ENCODE measurements around the gene ADAMTS5. TPM values are rescaled to one million over a fixed set of nuclear protein-coding genes. Genes with fewer than 3 reads are reported as not detected.

The ADAMTS5 gene
- total RNA-seq, 1 donor from 2014 or later = 14.1 TPM

- H3K27ac Mint-ChIP-seq (ENCODE audit: unreplicated experiment) = no peak overlapping the region
- H3K4me3 Mint-ChIP-seq (ENCODE audit: unreplicated experiment) = no peak overlapping the region
- Histone ChIP-seq H3K9ac (ENCODE audit: low read length) (no peak overlapping the region), H3K27me3 (ENCODE audit: insufficient read depth, low read length) (no peaks in the 10 kb centered on the region), H3K4me3 (ENCODE audit: insufficient read depth, low read depth, low read length) (no peak overlapping the region), H3K9me3 (ENCODE audit: insufficient read depth, low read depth, low read length) (no peaks in the 10 kb centered on the region), H3K4me1 (ENCODE audit: insufficient read depth, low read length) (no peaks in the 10 kb centered on the region), H3K4me2 (ENCODE audit: low read length) (no peak overlapping the region), H2AFZ (ENCODE audit: low read depth, low read length) (no peak overlapping the region), H3K79me2 (ENCODE audit: insufficient read depth, low read length) (no peaks in the 10 kb centered on the region), H3K36me3 (ENCODE audit: insufficient read depth, low read length) (no peaks in the 10 kb centered on the region), H4K20me1 (ENCODE audit: insufficient read depth, low read length) (no peaks in the 10 kb centered on the region), H3K27ac (ENCODE audit: low read depth, low read length) (no peak overlapping the region)
- TF ChIP-seq EZH2 (IDR thresholded peaks at IDR 0.05; ENCODE audit: insufficient read depth, low read length) = no peak
- TF ChIP-seq, protein P1, sequence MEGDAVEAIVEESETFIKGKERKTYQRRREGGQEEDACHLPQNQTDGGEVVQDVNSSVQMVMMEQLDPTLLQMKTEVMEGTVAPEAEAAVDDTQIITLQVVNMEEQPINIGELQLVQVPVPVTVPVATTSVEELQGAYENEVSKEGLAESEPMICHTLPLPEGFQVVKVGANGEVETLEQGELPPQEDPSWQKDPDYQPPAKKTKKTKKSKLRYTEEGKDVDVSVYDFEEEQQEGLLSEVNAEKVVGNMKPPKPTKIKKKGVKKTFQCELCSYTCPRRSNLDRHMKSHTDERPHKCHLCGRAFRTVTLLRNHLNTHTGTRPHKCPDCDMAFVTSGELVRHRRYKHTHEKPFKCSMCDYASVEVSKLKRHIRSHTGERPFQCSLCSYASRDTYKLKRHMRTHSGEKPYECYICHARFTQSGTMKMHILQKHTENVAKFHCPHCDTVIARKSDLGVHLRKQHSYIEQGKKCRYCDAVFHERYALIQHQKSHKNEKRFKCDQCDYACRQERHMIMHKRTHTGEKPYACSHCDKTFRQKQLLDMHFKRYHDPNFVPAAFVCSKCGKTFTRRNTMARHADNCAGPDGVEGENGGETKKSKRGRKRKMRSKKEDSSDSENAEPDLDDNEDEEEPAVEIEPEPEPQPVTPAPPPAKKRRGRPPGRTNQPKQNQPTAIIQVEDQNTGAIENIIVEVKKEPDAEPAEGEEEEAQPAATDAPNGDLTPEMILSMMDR (IDR thresholded peaks at IDR 0.05; ENCODE audit: insufficient read depth, low read depth, low read length) = no peak
- peaks cover 6% of the 10 kb centered on the region for H3K4me1 Mint-ChIP-seq (ENCODE audit: low read depth, unreplicated experiment)
- DNase-seq (ENCODE audit: low read depth) (no peak), FAIRE-seq (no peak)
- no peaks in the 10 kb centered on the region for H3K27me3 Mint-ChIP-seq (ENCODE audit: low read depth, unreplicated experiment)
- no peaks in the 10 kb centered on the region for H3K36me3 Mint-ChIP-seq (ENCODE audit: low read depth, unreplicated experiment)
- no peaks in the 10 kb centered on the region for H3K9me3 Mint-ChIP-seq (ENCODE audit: unreplicated experiment)
Measured at GRCh38 chr21:26884436-26884835, 82.5 kb downstream of the ADAMTS5 start.

DNA sequence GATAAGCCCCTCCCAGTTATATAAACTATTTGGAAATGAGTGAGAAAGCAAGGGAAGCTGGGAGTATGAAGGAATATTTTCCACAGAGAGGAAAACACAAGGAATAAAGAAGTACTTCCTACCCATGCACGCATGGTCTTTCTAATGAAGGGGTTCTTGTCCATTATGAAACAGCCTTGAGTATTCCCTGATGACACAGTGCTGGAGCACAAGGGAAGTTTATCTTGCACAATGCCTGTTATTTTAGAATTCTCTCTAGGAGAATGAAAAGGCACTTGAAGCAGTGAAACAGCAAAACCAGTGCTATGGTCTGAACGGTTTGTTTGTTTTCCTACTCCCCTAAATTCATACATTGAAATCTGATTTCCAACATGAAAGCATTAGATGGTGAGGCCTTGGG, 83.1 kb downstream of the ADAMTS5 start:
- FAIRE-seq = no peak
- Mint-ChIP-seq H3K9me3 (ENCODE audit: unreplicated experiment) (no peaks in the 10 kb centered on the region), H3K36me3 (ENCODE audit: low read depth, unreplicated experiment) (no peaks in the 10 kb centered on the region), H3K27me3 (ENCODE audit: low read depth, unreplicated experiment) (no peaks in the 10 kb centered on the region), H3K4me1 (ENCODE audit: low read depth, unreplicated experiment) (peaks cover 6% of the 10 kb centered on the region), H3K4me3 (ENCODE audit: unreplicated experiment) (no peak overlapping the region), H3K27ac (ENCODE audit: unreplicated experiment) (no peak overlapping the region)
- Histone ChIP-seq H3K27ac (ENCODE audit: low read depth, low read length) (no peak overlapping the region), H3K4me1 (ENCODE audit: insufficient read depth, low read length) (no peaks in the 10 kb centered on the region), H3K79me2 (ENCODE audit: insufficient read depth, low read length) (no peaks in the 10 kb centered on the region), H3K36me3 (ENCODE audit: insufficient read depth, low read length) (no peaks in the 10 kb centered on the region), H3K27me3 (ENCODE audit: insufficient read depth, low read length) (no peaks in the 10 kb centered on the region), H3K4me3 (ENCODE audit: insufficient read depth, low read depth, low read length) (no peak overlapping the region), H3K4me2 (ENCODE audit: low read length) (no peak overlapping the region), H3K9me3 (ENCODE audit: insufficient read depth, low read depth, low read length) (no peaks in the 10 kb centered on the region), H3K9ac (ENCODE audit: low read length) (no peak overlapping the region), H4K20me1 (ENCODE audit: insufficient read depth, low read length) (no peaks in the 10 kb centered on the region), H2AFZ (ENCODE audit: low read depth, low read length) (no peak overlapping the region)
- TF ChIP-seq, protein P1 (IDR thresholded peaks at IDR 0.05; ENCODE audit: insufficient read depth, low read depth, low read length) = no peak
- TF ChIP-seq EZH2 (IDR thresholded peaks at IDR 0.05; ENCODE audit: insufficient read depth, low read length) = no peak
- no peak for DNase-seq (ENCODE audit: low read depth)

DNA sequence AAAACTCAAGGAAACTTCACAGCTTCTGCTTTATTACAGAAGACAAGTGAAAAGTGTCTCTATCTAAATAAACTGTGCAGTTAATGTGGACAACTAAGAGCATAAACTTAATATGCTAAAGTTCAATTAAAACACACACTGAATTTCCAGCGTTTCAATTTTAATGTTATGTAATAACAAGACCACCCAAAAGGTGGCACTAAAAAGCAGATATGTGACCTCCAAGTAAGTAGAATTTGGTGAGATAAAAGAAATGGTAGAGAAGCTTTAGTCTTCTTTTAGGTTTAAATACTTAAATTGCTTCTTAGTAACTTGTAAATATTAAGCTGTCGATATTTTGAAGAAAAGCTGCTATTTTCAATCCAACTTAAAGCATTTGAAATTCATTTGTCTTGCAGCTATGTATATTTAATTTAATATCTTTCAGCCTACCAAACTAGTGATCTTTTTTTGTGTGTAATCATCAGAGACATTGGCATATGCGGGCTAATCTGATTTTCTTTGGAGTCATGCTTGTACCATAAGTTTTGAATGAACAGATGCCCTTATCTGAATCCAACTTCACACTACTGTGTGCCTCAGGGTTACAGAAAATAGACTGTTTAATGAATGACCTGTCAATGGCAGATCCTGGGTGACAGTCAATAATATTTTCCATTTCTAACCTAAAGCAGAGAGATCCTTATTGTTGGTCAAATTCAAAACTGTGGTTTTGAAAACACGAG, 85.2 kb downstream of the ADAMTS5 start:
- Mint-ChIP-seq H3K9me3 (ENCODE audit: unreplicated experiment) (no peaks in the 10 kb centered on the region), H3K4me3 (ENCODE audit: unreplicated experiment) (no peak overlapping the region), H3K4me1 (ENCODE audit: low read depth, unreplicated experiment) (no peaks in the 10 kb centered on the region), H3K27ac (ENCODE audit: unreplicated experiment) (no peak overlapping the region), H3K27me3 (ENCODE audit: low read depth, unreplicated experiment) (no peaks in the 10 kb centered on the region), H3K36me3 (ENCODE audit: low read depth, unreplicated experiment) (no peaks in the 10 kb centered on the region)
- DNase-seq (ENCODE audit: low read depth) (peak; percentile 2), FAIRE-seq (peak; percentile 50)
- H3K79me2 ChIP-seq (ENCODE audit: insufficient read depth, low read length) = no peaks in the 10 kb centered on the region
- H3K4me3 ChIP-seq (ENCODE audit: insufficient read depth, low read depth, low read length) = no peak overlapping the region
- TF ChIP-seq, protein P1 (IDR thresholded peaks at IDR 0.05; ENCODE audit: insufficient read depth, low read depth, low read length) = peak; percentile 29
- no peak for TF ChIP-seq EZH2 (IDR thresholded peaks at IDR 0.05; ENCODE audit: insufficient read depth, low read length)
- H3K9ac ChIP-seq (ENCODE audit: low read length) = no peak overlapping the region
- H3K36me3 ChIP-seq (ENCODE audit: insufficient read depth, low read length) = no peaks in the 10 kb centered on the region
- H3K27me3 ChIP-seq (ENCODE audit: insufficient read depth, low read length) = no peaks in the 10 kb centered on the region
- no peak overlapping the region for H2AFZ ChIP-seq (ENCODE audit: low read depth, low read length)
- H4K20me1 ChIP-seq (ENCODE audit: insufficient read depth, low read length) = no peaks in the 10 kb centered on the region
- H3K4me2 ChIP-seq (ENCODE audit: low read length) = no peak overlapping the region
- H3K27ac ChIP-seq (ENCODE audit: low read depth, low read length) = no peak overlapping the region
- H3K9me3 ChIP-seq (ENCODE audit: insufficient read depth, low read depth, low read length) = no peaks in the 10 kb centered on the region
- no peaks in the 10 kb centered on the region for H3K4me1 ChIP-seq (ENCODE audit: insufficient read depth, low read length)

Measured in astrocyte (in vitro differentiated cells and primary cell).